SU-DHL-6 (cell line): ENCODE data around the gene MAP4K1.

Experiments
- CTCF ChIP-seq: fragments of 200-600 bp; sonication (generic); IDR thresholded peaks from one replicate; pipeline ENCODE4 v1.5.1; 2017; ENCODE audit warnings: antibody characterized with exemption, mild to moderate bottlenecking, low read length, moderate library complexity; ENCODE audit not compliant: insufficient read depth, poor library complexity, severe bottlenecking
- EZH2phosphoT487 ChIP-seq: fragments of 200-600 bp; sonication (generic), shearing (Covaris generic); conservative IDR thresholded peaks from 2 replicates; pipeline ENCODE4 v1.6.1; 2018; ENCODE audit warnings: mild to moderate bottlenecking, antibody characterized with exemption, low read length, moderate library complexity, mixed read lengths

- no peak for TF ChIP-seq CTCF
- TF ChIP-seq EZH2phosphoT487: no peak
Observed at GRCh38 chr19:38642176-38642575, 24.4 kb upstream of the MAP4K1 start.
